ENCODE measurements around the gene BRINP2. TPM values are rescaled to one million over a fixed set of nuclear protein-coding genes. Genes with fewer than 3 reads are reported as not detected.

Gene BRINP2
- total and polyA plus RNA-seq, 2 of the 13 experiments (the other 11 are each of a cell fraction or from before 2014, with no cell fraction given): 0.08 to 0.20 TPM

DNA sequence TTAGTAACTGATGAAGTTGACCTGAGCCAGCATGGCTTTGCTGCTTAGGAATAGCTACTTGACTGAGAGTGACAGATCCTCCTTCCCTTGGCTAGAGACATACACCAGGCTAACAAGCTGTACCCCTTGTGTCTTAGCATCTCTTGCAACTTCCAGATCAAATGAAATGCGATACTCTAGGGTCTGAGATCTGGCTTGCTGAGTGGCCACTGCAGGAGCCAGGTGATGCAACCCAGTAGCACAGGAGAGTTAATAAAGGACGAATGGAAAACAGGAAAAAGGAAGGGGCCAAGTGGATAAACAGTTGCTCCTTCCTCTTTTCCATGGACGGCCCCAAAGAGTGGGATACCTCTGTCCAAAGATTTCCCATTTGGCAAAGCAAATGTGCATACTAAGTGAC, 44.5 kb upstream of the BRINP2 start:
- intact Hi-C loops (cut with micrococcal nuclease; ENCODE audit: unreplicated experiment): no loop called here
- TF ChIP-seq, protein P1, sequence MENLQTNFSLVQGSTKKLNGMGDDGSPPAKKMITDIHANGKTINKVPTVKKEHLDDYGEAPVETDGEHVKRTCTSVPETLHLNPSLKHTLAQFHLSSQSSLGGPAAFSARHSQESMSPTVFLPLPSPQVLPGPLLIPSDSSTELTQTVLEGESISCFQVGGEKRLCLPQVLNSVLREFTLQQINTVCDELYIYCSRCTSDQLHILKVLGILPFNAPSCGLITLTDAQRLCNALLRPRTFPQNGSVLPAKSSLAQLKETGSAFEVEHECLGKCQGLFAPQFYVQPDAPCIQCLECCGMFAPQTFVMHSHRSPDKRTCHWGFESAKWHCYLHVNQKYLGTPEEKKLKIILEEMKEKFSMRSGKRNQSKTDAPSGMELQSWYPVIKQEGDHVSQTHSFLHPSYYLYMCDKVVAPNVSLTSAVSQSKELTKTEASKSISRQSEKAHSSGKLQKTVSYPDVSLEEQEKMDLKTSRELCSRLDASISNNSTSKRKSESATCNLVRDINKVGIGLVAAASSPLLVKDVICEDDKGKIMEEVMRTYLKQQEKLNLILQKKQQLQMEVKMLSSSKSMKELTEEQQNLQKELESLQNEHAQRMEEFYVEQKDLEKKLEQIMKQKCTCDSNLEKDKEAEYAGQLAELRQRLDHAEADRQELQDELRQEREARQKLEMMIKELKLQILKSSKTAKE (CRISPR knock-in tag; IDR thresholded peaks at IDR 0.05; ENCODE audit: borderline replicate concordance): no peak
- no peak for TF ChIP-seq EED (CRISPR knock-in tag; IDR thresholded peaks at IDR 0.05)
- no peak for TF ChIP-seq JUNB (CRISPR knock-in tag; IDR thresholded peaks at IDR 0.05; ENCODE audit: borderline replicate concordance)
- no peak for TF ChIP-seq ZNF451 (CRISPR knock-in tag; IDR thresholded peaks at IDR 0.05)
- CTCF ChIA-PET (ENCODE audit: low intra/inter-chr PET ratio, low total read pairs): no interaction called here

DNA sequence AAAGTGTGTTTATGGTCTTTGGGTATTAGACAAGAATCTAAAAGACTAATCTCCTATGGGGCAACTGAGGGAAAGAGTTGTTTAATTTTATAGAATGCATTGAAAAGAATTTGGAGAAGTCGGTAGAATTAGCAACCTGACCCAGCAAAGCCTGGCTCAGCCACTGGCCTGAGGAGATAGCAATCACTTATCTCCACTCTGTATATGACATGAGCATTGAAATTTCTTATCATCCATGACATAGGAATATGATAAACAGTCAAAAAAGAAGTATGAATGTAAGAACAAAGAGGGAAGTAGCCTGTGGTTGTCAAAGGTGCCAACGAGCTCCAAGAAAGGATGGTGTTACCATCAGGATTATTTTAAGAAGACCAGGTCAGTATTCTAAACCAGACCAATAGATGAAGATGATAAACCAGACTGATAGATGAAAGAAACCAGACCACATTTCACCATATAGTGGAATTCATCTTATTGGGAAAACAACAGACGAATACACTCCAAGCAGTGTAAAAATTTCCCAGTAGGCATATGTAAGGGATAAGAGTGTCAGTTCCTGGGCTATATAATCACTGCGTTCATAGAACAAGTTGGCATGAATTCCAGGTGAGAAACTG, 42.0 kb upstream of the BRINP2 start:
- Histone ChIP-seq H2AFZ (ENCODE audit: low read length) (no peak overlapping the region), H3K9ac (ENCODE audit: insufficient read depth, low read depth, low read length) (no peak overlapping the region), H3K27me3 (ENCODE audit: control insufficient read depth in 1 of 2, insufficient read depth in 2 of 2, low read length in 2 of 2) (no peaks in the 10 kb centered on the region; a peak in 2 of 5 replicates), H3K9me3 (ENCODE audit: low read length) (no peaks in the 10 kb centered on the region), H4K20me1 (ENCODE audit: insufficient read depth, low read length) (no peaks in the 10 kb centered on the region), H3K4me3 (replicated peaks in 1 of 3; ENCODE audit: insufficient read depth in 1 of 3, low read depth in 2 of 3, low read length in 3 of 3) (no peak overlapping the region), H3K4me2 (ENCODE audit: low read depth, low read length) (no peak overlapping the region), H3K36me3 (replicated peaks in 1 of 2; ENCODE audit: control insufficient read depth in 1 of 2, insufficient read depth in 2 of 2, low read length in 2 of 2) (no peaks in the 10 kb centered on the region), H3K27ac (ENCODE audit: extremely low read length, insufficient read depth, low read length) (no peak overlapping the region), H3K4me1 (ENCODE audit: insufficient read depth, low read length) (no peaks in the 10 kb centered on the region), H3K79me2 (ENCODE audit: insufficient read depth, low read length) (no peaks in the 10 kb centered on the region)
- FAIRE-seq (no peak), ATAC-seq (no peak), DNase-seq (ENCODE audit: low spot score) (no peak)
- CTCF ChIA-PET (ENCODE audit: low intra/inter-chr PET ratio, low total read pairs): no interaction called here
- 15% methylated on average over 4 of the region's 4 CpGs for WGBS (ENCODE audit: low lambda C conversion rate)
- in situ Hi-C loops (cut with HindIII; ENCODE audit: extremely low pct_ligation_motif_present, low pct_unique_long_range_greater_than_20kb) (no loop called here), intact Hi-C loops (cut with micrococcal nuclease; ENCODE audit: unreplicated experiment) (no loop called here)
- BruUV-seq (replicated peaks): no TSS peak
- POLR2A ChIA-PET: no interaction called here
- TF ChIP-seq ZNF850 (CRISPR knock-in tag; conservative IDR thresholded peaks at IDR 0.05) (no peak), ZNF879 (CRISPR knock-in tag; IDR thresholded peaks at IDR 0.05) (no peak), SRY (CRISPR knock-in tag; IDR thresholded peaks at IDR 0.05) (no peak), RFXANK (CRISPR knock-in tag; IDR thresholded peaks at IDR 0.05) (no peak), ZNF768 (CRISPR knock-in tag; IDR thresholded peaks at IDR 0.05) (no peak), TAF15 (IDR thresholded peaks at IDR 0.05; ENCODE audit: low read depth, low read length, poor library complexity, severe bottlenecking) (no peak), ZNF546 (CRISPR knock-in tag; conservative IDR thresholded peaks at IDR 0.05) (no peak), ZFP41 (CRISPR knock-in tag; IDR thresholded peaks at IDR 0.05; ENCODE audit: borderline replicate concordance) (no peak), TEAD2 (CRISPR knock-in tag; IDR thresholded peaks at IDR 0.05) (no peak), ISL2 (CRISPR knock-in tag; IDR thresholded peaks at IDR 0.05) (no peak)
- TF ChIP-seq, protein P2, sequence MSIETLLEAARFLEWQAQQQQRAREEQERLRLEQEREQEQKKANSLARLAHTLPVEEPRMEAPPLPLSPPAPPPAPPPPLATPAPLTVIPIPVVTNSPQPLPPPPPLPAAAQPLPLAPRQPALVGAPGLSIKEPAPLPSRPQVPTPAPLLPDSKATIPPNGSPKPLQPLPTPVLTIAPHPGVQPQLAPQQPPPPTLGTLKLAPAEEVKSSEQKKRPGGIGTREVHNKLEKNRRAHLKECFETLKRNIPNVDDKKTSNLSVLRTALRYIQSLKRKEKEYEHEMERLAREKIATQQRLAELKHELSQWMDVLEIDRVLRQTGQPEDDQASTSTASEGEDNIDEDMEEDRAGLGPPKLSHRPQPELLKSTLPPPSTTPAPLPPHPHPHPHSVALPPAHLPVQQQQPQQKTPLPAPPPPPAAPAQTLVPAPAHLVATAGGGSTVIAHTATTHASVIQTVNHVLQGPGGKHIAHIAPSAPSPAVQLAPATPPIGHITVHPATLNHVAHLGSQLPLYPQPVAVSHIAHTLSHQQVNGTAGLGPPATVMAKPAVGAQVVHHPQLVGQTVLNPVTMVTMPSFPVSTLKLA (IDR thresholded peaks at IDR 0.05): no peak
- TF ChIP-seq, protein P3, sequence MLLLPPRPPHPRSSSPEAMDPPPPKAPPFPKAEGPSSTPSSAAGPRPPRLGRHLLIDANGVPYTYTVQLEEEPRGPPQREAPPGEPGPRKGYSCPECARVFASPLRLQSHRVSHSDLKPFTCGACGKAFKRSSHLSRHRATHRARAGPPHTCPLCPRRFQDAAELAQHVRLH (CRISPR knock-in tag; IDR thresholded peaks at IDR 0.05; ENCODE audit: borderline replicate concordance, low read depth): no peak

More for the DNA sequence above, 44.5 kb upstream of the BRINP2 start:
- no peaks in the 10 kb centered on the region for H4K20me1 ChIP-seq (ENCODE audit: insufficient read depth, low read length)
- POLR2A ChIA-PET: no interaction called here
- BruUV-seq (replicated peaks): no TSS peak
- H3K4me2 ChIP-seq (ENCODE audit: low read depth, low read length): no peak overlapping the region
- no peaks in the 10 kb centered on the region for H3K4me1 ChIP-seq (ENCODE audit: insufficient read depth, low read length)
- 0% methylated on average over 3 of the region's 3 CpGs for WGBS (ENCODE audit: low lambda C conversion rate)
- in situ Hi-C loops (cut with HindIII; ENCODE audit: extremely low pct_ligation_motif_present, low pct_unique_long_range_greater_than_20kb): no loop called here
- no peaks in the 10 kb centered on the region for H3K36me3 ChIP-seq (replicated peaks in 1 of 2; ENCODE audit: control insufficient read depth in 1 of 2, insufficient read depth in 2 of 2, low read length in 2 of 2)
- DNase-seq (ENCODE audit: low spot score) (no peak), FAIRE-seq (no peak), ATAC-seq (no peak)
- H3K27me3 ChIP-seq (ENCODE audit: control insufficient read depth in 1 of 2, insufficient read depth in 2 of 2, low read length in 2 of 2): no peaks in the 10 kb centered on the region; a peak in 1 of 5 replicates
- no peak overlapping the region for H2AFZ ChIP-seq (ENCODE audit: low read length)
- no peaks in the 10 kb centered on the region for H3K79me2 ChIP-seq (ENCODE audit: insufficient read depth, low read length)
- H3K4me3 ChIP-seq (replicated peaks in 1 of 3; ENCODE audit: insufficient read depth in 1 of 3, low read depth in 2 of 3, low read length in 3 of 3): no peak overlapping the region
- H3K9ac ChIP-seq (ENCODE audit: insufficient read depth, low read depth, low read length): no peak overlapping the region
- H3K27ac ChIP-seq (ENCODE audit: extremely low read length, insufficient read depth, low read length): no peak overlapping the region
- H3K9me3 ChIP-seq (ENCODE audit: low read length): no peaks in the 10 kb centered on the region
